ENCODE data around the gene PCYOX1L.

Gene PCYOX1L

GRCh38 chr5:149363936-149364335 lies 6.1 kb downstream of the PCYOX1L start:
- Histone ChIP-seq H3K36me3 (ENCODE audit: insufficient read depth, low read length) (no peaks in the 10 kb centered on the region), H3K9me2 (replicated peaks; ENCODE audit: low read depth, low read length) (no peaks in the 10 kb centered on the region), H3K4me3 (ENCODE audit: low read length, poor library complexity, severe bottlenecking) (no peak overlapping the region), H3K9ac (ENCODE audit: low read depth, low read length, poor library complexity, severe bottlenecking) (no peak overlapping the region), H3K9me3 (ENCODE audit: insufficient read depth, low read depth, low read length) (no peaks in the 10 kb centered on the region), H3K4me2 (ENCODE audit: low read depth, low read length, poor library complexity, severe bottlenecking) (no peak overlapping the region), H2AFZ (ENCODE audit: low read length) (no peak overlapping the region), H3K79me2 (ENCODE audit: insufficient read depth, low read length) (peaks cover 10% of the 10 kb centered on the region), H3K27me3 (ENCODE audit: insufficient read depth, low read length, poor library complexity, severe bottlenecking) (no peaks in the 10 kb centered on the region), H3K4me1 (ENCODE audit: insufficient read depth, low read length, poor library complexity, severe bottlenecking) (peaks cover 19% of the 10 kb centered on the region), H4K20me1 (ENCODE audit: insufficient read depth, low read length, poor library complexity, severe bottlenecking) (no peaks in the 10 kb centered on the region), H3F3A (ENCODE audit: low read depth) (no peaks in the 10 kb centered on the region)
- TF ChIP-seq EZH2phosphoT487 (IDR thresholded peaks at IDR 0.05; ENCODE audit: borderline replicate concordance) (no peak), CTCF (conservative IDR thresholded peaks at IDR 0.05; ENCODE audit: low read length) (no peak)

GRCh38 chr5:149364719-149365118 lies 6.9 kb downstream of the PCYOX1L start:
- TF ChIP-seq EZH2phosphoT487 (IDR thresholded peaks at IDR 0.05; ENCODE audit: borderline replicate concordance) (no peak), CTCF (conservative IDR thresholded peaks at IDR 0.05; ENCODE audit: low read length) (no peak)
- H3K9me3 ChIP-seq (ENCODE audit: insufficient read depth, low read depth, low read length): no peaks in the 10 kb centered on the region
- no peaks in the 10 kb centered on the region for H3K27me3 ChIP-seq (ENCODE audit: insufficient read depth, low read length, poor library complexity, severe bottlenecking)
- H3F3A ChIP-seq (ENCODE audit: low read depth): no peaks in the 10 kb centered on the region
- no peak overlapping the region for H3K4me2 ChIP-seq (ENCODE audit: low read depth, low read length, poor library complexity, severe bottlenecking)
- H3K9ac ChIP-seq (ENCODE audit: low read depth, low read length, poor library complexity, severe bottlenecking): no peak overlapping the region
- peaks cover 2% of the 10 kb centered on the region; the same call in 1 of the 2 replicates for H3K79me2 ChIP-seq (ENCODE audit: insufficient read depth, low read length)
- H3K4me1 ChIP-seq (ENCODE audit: insufficient read depth, low read length, poor library complexity, severe bottlenecking): peaks cover 11% of the 10 kb centered on the region
- no peak overlapping the region for H3K4me3 ChIP-seq (ENCODE audit: low read length, poor library complexity, severe bottlenecking)
- no peaks in the 10 kb centered on the region for H4K20me1 ChIP-seq (ENCODE audit: insufficient read depth, low read length, poor library complexity, severe bottlenecking)
- H2AFZ ChIP-seq (ENCODE audit: low read length): no peak overlapping the region
- H3K9me2 ChIP-seq (replicated peaks; ENCODE audit: low read depth, low read length): no peaks in the 10 kb centered on the region
- no peaks in the 10 kb centered on the region for H3K36me3 ChIP-seq (ENCODE audit: insufficient read depth, low read length)

GRCh38 chr5:149365418-149365817 lies 7.6 kb downstream of the PCYOX1L start:
- no peak overlapping the region for H3K9ac ChIP-seq (ENCODE audit: low read depth, low read length, poor library complexity, severe bottlenecking)
- H3K4me2 ChIP-seq (ENCODE audit: low read depth, low read length, poor library complexity, severe bottlenecking): no peak overlapping the region
- no peaks in the 10 kb centered on the region for H4K20me1 ChIP-seq (ENCODE audit: insufficient read depth, low read length, poor library complexity, severe bottlenecking)
- no peaks in the 10 kb centered on the region for H3F3A ChIP-seq (ENCODE audit: low read depth)
- H3K4me1 ChIP-seq (ENCODE audit: insufficient read depth, low read length, poor library complexity, severe bottlenecking): peaks cover 4% of the 10 kb centered on the region
- H3K4me3 ChIP-seq (ENCODE audit: low read length, poor library complexity, severe bottlenecking): no peak overlapping the region
- TF ChIP-seq EZH2phosphoT487 (IDR thresholded peaks at IDR 0.05; ENCODE audit: borderline replicate concordance) (no peak), CTCF (conservative IDR thresholded peaks at IDR 0.05; ENCODE audit: low read length) (no peak)
- H3K9me3 ChIP-seq (ENCODE audit: insufficient read depth, low read depth, low read length): no peaks in the 10 kb centered on the region
- H3K9me2 ChIP-seq (replicated peaks; ENCODE audit: low read depth, low read length): no peaks in the 10 kb centered on the region
- H3K36me3 ChIP-seq (ENCODE audit: insufficient read depth, low read length): no peaks in the 10 kb centered on the region
- no peak overlapping the region for H2AFZ ChIP-seq (ENCODE audit: low read length)
- no peaks in the 10 kb centered on the region for H3K27me3 ChIP-seq (ENCODE audit: insufficient read depth, low read length, poor library complexity, severe bottlenecking)
- H3K79me2 ChIP-seq (ENCODE audit: insufficient read depth, low read length): no peaks in the 10 kb centered on the region

All from Loucy (cell line).